ENCODE data around the gene TUBA1A.

- TF ChIP-seq CTCF (conservative IDR thresholded peaks at IDR 0.05 in 1 of 2, IDR thresholded peaks at IDR 0.05 in 1 of 2; ENCODE audit: low read depth in 1 of 2, low read length in 2 of 2) (no peak), EZH2 (IDR thresholded peaks at IDR 0.05; ENCODE audit: low read length, missing control alignments) (no peak)
These were observed 50.3 kb downstream of the TUBA1A start for GRCh38 chr12:49138587-49138986.

Data from fibroblast of lung (primary cell).